ENCODE measurements around the gene RELL2.

RELL2 gene

GRCh38 chr5:141618804-141619554, 17.8 kb upstream of the RELL2 start, which contains the start of gene DIAPH1:
DIAPH1 (minus strand) TSS chr5:141619000; CDS start chr5:141618914, 86 bp downstream.
- DNase-seq (ENCODE audit: low spot score) = peak; percentile 96

GRCh38 chr5:141623186-141623585, 13.6 kb upstream of the RELL2 start:
- DNase-seq (ENCODE audit: low spot score) = no peak

GRCh38 chr5:141623611-141624010, 13.2 kb upstream of the RELL2 start:
- no peak for DNase-seq (ENCODE audit: low spot score)

- DNase-seq (ENCODE audit: low spot score) = no peak
These were observed 8.5 kb upstream of the RELL2 start for GRCh38 chr5:141628175-141628788.

GRCh38 chr5:141630570-141631140, 6.1 kb upstream of the RELL2 start:
- no peak for DNase-seq (ENCODE audit: low spot score)

GRCh38 chr5:141632650-141633049, 4.1 kb upstream of the RELL2 start:
- DNase-seq (ENCODE audit: low spot score) = no peak

- no peak for DNase-seq (ENCODE audit: low spot score)
These were observed 2.8 kb upstream of the RELL2 start for GRCh38 chr5:141633871-141634561.

- no peak for DNase-seq (ENCODE audit: low spot score)
These were observed 2.1 kb upstream of the RELL2 start for GRCh38 chr5:141634720-141635119.

GRCh38 chr5:141635646-141636045, 1.2 kb upstream of the RELL2 start:
- DNase-seq (ENCODE audit: low spot score) = no peak

GRCh38 chr5:141636106-141636412, 738 bp upstream of the RELL2 start:
- DNase-seq (ENCODE audit: low spot score) = no peak

- DNase-seq (ENCODE audit: low spot score) = peak; percentile 45
These were observed 448 bp downstream of the RELL2 start for GRCh38 chr5:141637123-141637766.

- DNase-seq (ENCODE audit: low spot score) = peak; percentile 19
These were observed 1.1 kb downstream of the RELL2 start for GRCh38 chr5:141637767-141638419.

- no peak for DNase-seq (ENCODE audit: low spot score)
These were observed 2.0 kb downstream of the RELL2 start for GRCh38 chr5:141638771-141639170.

- no peak for DNase-seq (ENCODE audit: low spot score)
These were observed 2.7 kb downstream of the RELL2 start for GRCh38 chr5:141639357-141640050.

GRCh38 chr5:141640051-141640415, 3.2 kb downstream of the RELL2 start:
- no peak for DNase-seq (ENCODE audit: low spot score)

- no peak for DNase-seq (ENCODE audit: low spot score)
These were observed 3.9 kb downstream of the RELL2 start for GRCh38 chr5:141640698-141641097.

- DNase-seq (ENCODE audit: low spot score) = peak; percentile 83
These were observed 5.0 kb downstream of the RELL2 start for GRCh38 chr5:141641634-141642267.

- DNase-seq (ENCODE audit: low spot score) = no peak
These were observed 9.2 kb downstream of the RELL2 start for GRCh38 chr5:141646026-141646425.

- no peak for DNase-seq (ENCODE audit: low spot score)
These were observed 10.4 kb downstream of the RELL2 start for GRCh38 chr5:141647242-141647641.

GRCh38 chr5:141647851-141648250, 11.1 kb downstream of the RELL2 start:
- no peak for DNase-seq (ENCODE audit: low spot score)
